ENCODE results near the gene ITPR2. TPM values are rescaled to one million over a fixed set of nuclear protein-coding genes. Genes with fewer than 3 reads are reported as not detected.
"Not testable (repeated sequence)": the region's sequence is repeated elsewhere in the genome, so short reads cannot be mapped to it uniquely, and the experiment has no call there.

ITPR2 gene
- total RNA-seq, 1 experiment from 2014 or later: 9.4 TPM

GRCh38 chr12:26620907-26621306, 212.1 kb downstream of the ITPR2 start:
- Histone ChIP-seq H3K36me3 (replicated peaks; ENCODE audit: control insufficient read depth, insufficient read depth, low read length) (peaks cover 4% of the 10 kb centered on the region), H3K4me3 (ENCODE audit: insufficient read depth, low read depth, low read length) (no peak overlapping the region), H3K27me3 (ENCODE audit: control insufficient read depth, insufficient read depth, low read length) (no peaks in the 10 kb centered on the region)
- DNase-seq: no peak

GRCh38 chr12:26617513-26617912, 215.5 kb downstream of the ITPR2 start:
- Histone ChIP-seq H3K27me3 (ENCODE audit: control insufficient read depth, insufficient read depth, low read length) (no peaks in the 10 kb centered on the region), H3K4me3 (ENCODE audit: insufficient read depth, low read depth, low read length) (no peak overlapping the region), H3K36me3 (replicated peaks; ENCODE audit: control insufficient read depth, insufficient read depth, low read length) (peaks cover 4% of the 10 kb centered on the region)
- no peak for DNase-seq

- Histone ChIP-seq H3K36me3 (replicated peaks; ENCODE audit: control insufficient read depth, insufficient read depth, low read length) (no peaks in the 10 kb centered on the region; the same call in 1 of the 2 replicates), H3K4me3 (ENCODE audit: insufficient read depth, low read depth, low read length) (no peak overlapping the region), H3K27me3 (ENCODE audit: control insufficient read depth, insufficient read depth, low read length) (no peaks in the 10 kb centered on the region)
- DNase-seq: peak; percentile 36
Measured at GRCh38 chr12:26614011-26614616, 218.9 kb downstream of the ITPR2 start.

DNA sequence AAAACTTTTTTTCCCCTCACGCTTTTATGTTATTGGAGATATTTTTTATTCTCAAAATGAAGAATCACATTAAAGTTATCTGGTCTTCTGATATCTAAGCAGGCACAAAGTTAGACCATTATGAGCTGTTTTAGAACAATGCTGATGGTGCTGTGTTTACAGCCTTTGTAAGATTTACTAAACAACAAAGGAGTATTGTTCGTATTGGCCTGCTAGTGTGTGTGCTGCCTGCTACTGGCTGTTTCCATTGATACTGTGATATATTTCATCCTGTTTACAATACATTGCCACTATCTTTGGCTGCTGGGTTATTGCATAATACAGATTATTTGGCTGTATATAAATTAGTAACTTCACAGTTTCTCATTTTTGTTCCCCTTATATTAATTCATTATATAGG, 220.8 kb downstream of the ITPR2 start:
- no peak overlapping the region for H3K4me3 ChIP-seq (ENCODE audit: insufficient read depth, low read depth, low read length)
- no peaks in the 10 kb centered on the region; the same call in none of the 2 replicates for H3K36me3 ChIP-seq (replicated peaks; ENCODE audit: control insufficient read depth, insufficient read depth, low read length)
- no peaks in the 10 kb centered on the region for H3K27me3 ChIP-seq (ENCODE audit: control insufficient read depth, insufficient read depth, low read length)
- no peak for DNase-seq

GRCh38 chr12:26611598-26611997, 221.4 kb downstream of the ITPR2 start:
- H3K27me3 ChIP-seq (ENCODE audit: control insufficient read depth, insufficient read depth, low read length): no peaks in the 10 kb centered on the region
- H3K4me3 ChIP-seq (ENCODE audit: insufficient read depth, low read depth, low read length): no peak overlapping the region
- no peak for DNase-seq
- no peaks in the 10 kb centered on the region; the same call in none of the 2 replicates for H3K36me3 ChIP-seq (replicated peaks; ENCODE audit: control insufficient read depth, insufficient read depth, low read length)

DNA sequence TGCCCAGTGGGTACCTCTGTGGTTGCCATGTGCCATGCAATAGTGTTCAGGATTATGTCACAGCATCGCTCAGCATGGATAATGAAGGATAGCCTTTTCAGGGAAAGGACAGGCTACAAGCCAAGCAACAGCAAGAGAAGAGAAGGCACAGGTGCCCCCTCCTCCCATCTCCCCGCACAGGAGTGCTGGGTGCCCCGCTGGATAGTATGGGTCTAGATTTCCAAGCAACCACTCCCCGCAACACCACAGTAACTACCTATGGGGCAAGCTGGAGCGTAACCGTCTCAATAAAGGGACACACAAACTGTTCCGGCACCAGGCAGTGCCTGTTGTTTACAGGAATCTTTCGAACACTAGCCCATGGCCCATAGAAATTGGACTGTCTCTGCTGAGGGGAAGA, 222.2 kb downstream of the ITPR2 start:
- no peaks in the 10 kb centered on the region for H3K27me3 ChIP-seq (ENCODE audit: control insufficient read depth, insufficient read depth, low read length)
- H3K4me3 ChIP-seq (ENCODE audit: insufficient read depth, low read depth, low read length): no peak overlapping the region
- DNase-seq: no peak
- no peaks in the 10 kb centered on the region; the same call in none of the 2 replicates for H3K36me3 ChIP-seq (replicated peaks; ENCODE audit: control insufficient read depth, insufficient read depth, low read length)

DNA sequence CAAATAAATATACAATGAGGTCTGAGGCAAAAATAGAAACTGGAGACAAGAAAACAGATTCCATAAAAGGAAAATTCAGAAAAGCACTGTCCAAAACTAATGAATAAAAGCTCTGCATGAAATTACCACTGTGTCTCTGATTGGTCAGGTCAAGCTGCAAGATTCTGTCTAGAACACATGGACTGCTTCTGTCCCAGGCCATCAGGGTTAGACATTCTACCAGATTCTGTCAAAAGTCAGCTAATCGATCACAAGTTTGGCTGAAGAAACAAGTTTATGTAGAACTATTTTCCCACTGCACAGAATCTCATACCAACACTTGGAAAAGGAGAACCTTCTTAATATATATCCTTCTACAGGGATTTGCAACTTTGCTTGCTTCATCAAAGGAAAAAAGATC, 223.0 kb downstream of the ITPR2 start:
- no peak for DNase-seq
- Histone ChIP-seq H3K4me3 (ENCODE audit: insufficient read depth, low read depth, low read length) (no peak overlapping the region), H3K27me3 (ENCODE audit: control insufficient read depth, insufficient read depth, low read length) (no peaks in the 10 kb centered on the region), H3K36me3 (replicated peaks; ENCODE audit: control insufficient read depth, insufficient read depth, low read length) (no peaks in the 10 kb centered on the region; the same call in none of the 2 replicates)

DNA sequence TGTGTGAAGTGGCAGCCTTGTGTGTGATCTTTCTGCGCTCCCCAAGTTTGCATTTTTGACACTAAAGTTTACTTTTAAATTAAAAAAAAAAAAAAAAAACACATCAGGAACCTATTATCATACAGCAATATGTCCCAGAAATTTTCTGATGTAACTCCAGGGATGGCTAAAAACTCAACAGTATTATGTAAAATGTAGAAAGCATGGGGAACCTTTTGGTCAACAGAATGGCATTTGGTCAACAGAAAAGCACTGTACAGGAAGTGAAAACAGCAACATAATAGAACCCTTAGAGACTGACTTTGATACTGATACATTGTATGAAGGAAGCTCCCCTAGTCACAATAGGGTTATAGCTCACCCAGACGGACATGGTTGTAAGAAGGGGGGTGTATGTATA, 224.3 kb downstream of the ITPR2 start:
- H3K4me3 ChIP-seq (ENCODE audit: insufficient read depth, low read depth, low read length): no peak overlapping the region
- no peaks in the 10 kb centered on the region for H3K27me3 ChIP-seq (ENCODE audit: control insufficient read depth, insufficient read depth, low read length)
- no peak for DNase-seq
- H3K36me3 ChIP-seq (replicated peaks; ENCODE audit: control insufficient read depth, insufficient read depth, low read length): no peaks in the 10 kb centered on the region; the same call in none of the 2 replicates

- Histone ChIP-seq H3K27me3 (ENCODE audit: control insufficient read depth, insufficient read depth, low read length) (no peaks in the 10 kb centered on the region), H3K36me3 (replicated peaks; ENCODE audit: control insufficient read depth, insufficient read depth, low read length) (no peaks in the 10 kb centered on the region; the same call in none of the 2 replicates), H3K4me3 (ENCODE audit: insufficient read depth, low read depth, low read length) (no peak overlapping the region)
- no peak for DNase-seq
Measured at GRCh38 chr12:26608273-26608672, 224.7 kb downstream of the ITPR2 start.

DNA sequence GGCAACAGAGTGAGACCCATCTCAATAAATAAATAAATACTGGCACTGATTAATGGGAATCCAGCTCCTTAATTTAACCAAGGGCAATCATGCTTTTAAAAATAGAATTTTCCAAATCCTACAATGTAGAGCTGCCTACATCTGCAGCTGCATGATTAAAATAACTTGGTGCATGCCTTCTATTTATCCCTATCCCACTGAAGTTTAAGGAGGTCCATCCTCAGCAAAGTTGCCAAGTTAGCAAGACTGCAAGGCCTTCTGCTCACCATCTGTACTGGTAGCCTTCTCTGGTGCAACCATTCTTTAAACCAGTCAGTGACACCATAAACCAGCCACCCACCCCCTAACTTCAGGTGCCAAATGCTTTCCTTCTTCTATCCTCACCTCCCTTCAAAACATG, 226.1 kb downstream of the ITPR2 start:
- Histone ChIP-seq H3K36me3 (replicated peaks; ENCODE audit: control insufficient read depth, insufficient read depth, low read length) (no peaks in the 10 kb centered on the region; the same call in none of the 2 replicates), H3K27me3 (ENCODE audit: control insufficient read depth, insufficient read depth, low read length) (no peaks in the 10 kb centered on the region), H3K4me3 (ENCODE audit: insufficient read depth, low read depth, low read length) (no peak overlapping the region)
- no peak for DNase-seq

DNA sequence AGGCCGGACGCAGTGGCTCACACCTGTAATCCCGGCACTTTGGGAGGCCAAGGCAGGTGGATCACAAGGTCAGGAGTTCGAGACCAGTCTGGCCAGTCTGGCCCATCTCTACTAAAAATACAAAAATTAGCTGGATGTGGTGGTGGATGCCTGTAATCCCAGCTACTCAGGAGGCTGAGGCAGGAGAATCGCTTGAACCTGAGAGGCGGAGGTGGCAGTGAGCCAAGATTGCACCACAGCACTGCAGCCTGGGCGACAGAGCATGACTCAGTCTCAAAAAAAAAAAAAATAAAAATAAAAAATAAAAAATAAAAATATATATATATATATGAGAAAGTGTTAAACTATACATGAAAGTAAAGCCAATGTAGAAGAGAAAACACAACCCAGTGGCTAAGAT, 228.2 kb downstream of the ITPR2 start:
- H3K4me3 ChIP-seq (ENCODE audit: insufficient read depth, low read depth, low read length); DNase-seq; H3K27me3 ChIP-seq (ENCODE audit: control insufficient read depth, insufficient read depth, low read length); H3K36me3 ChIP-seq (replicated peaks; ENCODE audit: control insufficient read depth, insufficient read depth, low read length): not testable (repeated sequence)

GRCh38 chr12:26599096-26599695, 233.8 kb downstream of the ITPR2 start:
- DNase-seq: no peak
- no peak overlapping the region for H3K4me3 ChIP-seq (ENCODE audit: insufficient read depth, low read depth, low read length)
- no peaks in the 10 kb centered on the region for H3K27me3 ChIP-seq (ENCODE audit: control insufficient read depth, insufficient read depth, low read length)
- peaks cover 2% of the 10 kb centered on the region for H3K36me3 ChIP-seq (replicated peaks; ENCODE audit: control insufficient read depth, insufficient read depth, low read length)

DNA sequence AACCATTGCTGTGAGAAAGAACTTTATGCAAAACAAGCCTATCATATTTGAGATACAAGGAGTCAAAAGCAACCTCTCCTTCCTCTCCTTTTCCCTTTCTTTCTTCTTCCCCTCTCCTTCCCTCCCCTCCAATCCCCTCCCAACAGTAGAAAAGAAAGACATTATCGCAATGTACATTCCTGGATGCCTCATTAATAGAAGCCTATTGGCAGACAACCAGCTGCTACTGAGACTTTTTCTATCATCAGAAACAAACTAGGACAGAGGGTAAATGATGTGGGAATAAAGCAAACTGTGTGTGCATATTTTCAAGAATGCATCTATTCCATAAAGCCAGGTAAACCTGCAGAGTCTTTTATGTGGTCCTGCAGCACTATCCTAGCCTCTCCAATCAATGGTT, 237.2 kb downstream of the ITPR2 start:
- Histone ChIP-seq H3K4me3 (ENCODE audit: insufficient read depth, low read depth, low read length) (no peak overlapping the region), H3K27me3 (ENCODE audit: control insufficient read depth, insufficient read depth, low read length) (no peaks in the 10 kb centered on the region), H3K36me3 (replicated peaks; ENCODE audit: control insufficient read depth, insufficient read depth, low read length) (peaks cover 2% of the 10 kb centered on the region)
- DNase-seq: no peak

GRCh38 chr12:26580619-26581018, 252.4 kb downstream of the ITPR2 start:
- Histone ChIP-seq H3K4me3 (ENCODE audit: insufficient read depth, low read depth, low read length) (no peak overlapping the region), H3K27me3 (ENCODE audit: control insufficient read depth, insufficient read depth, low read length) (no peaks in the 10 kb centered on the region), H3K36me3 (replicated peaks; ENCODE audit: control insufficient read depth, insufficient read depth, low read length) (no peaks in the 10 kb centered on the region)
- DNase-seq: no peak

DNA sequence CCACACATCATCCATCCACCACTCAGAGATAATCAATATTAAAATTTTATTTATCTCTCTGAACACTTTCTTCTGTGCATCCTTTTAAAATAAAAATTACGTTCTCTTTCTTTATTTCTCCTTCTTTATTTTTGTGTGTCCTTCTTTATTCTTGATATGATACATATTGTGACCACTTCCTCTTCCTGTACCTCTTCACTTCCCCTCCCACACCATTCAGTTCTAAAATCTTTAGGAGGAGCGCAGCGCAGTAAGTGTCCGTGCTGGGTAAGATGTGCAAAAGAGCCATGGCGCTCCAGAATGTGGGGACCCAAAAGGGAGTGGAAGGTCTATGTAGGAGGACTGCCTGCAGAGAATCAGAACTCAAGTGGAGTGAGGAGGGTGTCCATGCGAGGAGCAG, 256.7 kb downstream of the ITPR2 start:
- no peak for DNase-seq
- no peak overlapping the region for H3K4me3 ChIP-seq (ENCODE audit: insufficient read depth, low read depth, low read length)
- H3K27me3 ChIP-seq (ENCODE audit: control insufficient read depth, insufficient read depth, low read length): no peaks in the 10 kb centered on the region
- no peaks in the 10 kb centered on the region for H3K36me3 ChIP-seq (replicated peaks; ENCODE audit: control insufficient read depth, insufficient read depth, low read length)

All from H7 (cell line).